ENCODE measurements around the gene HCFC1R1.

The HCFC1R1 gene

DNA sequence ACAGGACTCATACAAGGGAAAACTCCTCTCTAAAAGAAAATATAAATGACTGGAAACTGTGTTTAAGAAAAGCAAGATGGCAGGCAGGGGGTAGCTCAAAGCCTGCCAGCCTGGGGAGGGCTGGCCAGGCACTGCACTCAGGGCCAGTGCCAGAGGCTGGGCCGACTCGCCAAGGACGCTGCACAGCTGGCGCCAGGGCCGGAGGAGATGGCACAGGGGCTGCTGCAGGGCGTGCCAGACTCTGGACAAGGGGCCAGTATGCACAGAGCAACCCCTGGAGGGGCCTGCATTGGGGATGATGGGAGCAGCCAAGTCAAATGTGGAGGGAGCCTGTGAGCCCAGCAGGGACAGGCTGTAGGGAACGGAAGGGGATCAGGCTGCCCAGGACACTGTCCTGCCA lies 47.5 kb downstream of the HCFC1R1 start:
- no peak for DNase-seq (ENCODE audit: low read depth, low spot score)

DNA sequence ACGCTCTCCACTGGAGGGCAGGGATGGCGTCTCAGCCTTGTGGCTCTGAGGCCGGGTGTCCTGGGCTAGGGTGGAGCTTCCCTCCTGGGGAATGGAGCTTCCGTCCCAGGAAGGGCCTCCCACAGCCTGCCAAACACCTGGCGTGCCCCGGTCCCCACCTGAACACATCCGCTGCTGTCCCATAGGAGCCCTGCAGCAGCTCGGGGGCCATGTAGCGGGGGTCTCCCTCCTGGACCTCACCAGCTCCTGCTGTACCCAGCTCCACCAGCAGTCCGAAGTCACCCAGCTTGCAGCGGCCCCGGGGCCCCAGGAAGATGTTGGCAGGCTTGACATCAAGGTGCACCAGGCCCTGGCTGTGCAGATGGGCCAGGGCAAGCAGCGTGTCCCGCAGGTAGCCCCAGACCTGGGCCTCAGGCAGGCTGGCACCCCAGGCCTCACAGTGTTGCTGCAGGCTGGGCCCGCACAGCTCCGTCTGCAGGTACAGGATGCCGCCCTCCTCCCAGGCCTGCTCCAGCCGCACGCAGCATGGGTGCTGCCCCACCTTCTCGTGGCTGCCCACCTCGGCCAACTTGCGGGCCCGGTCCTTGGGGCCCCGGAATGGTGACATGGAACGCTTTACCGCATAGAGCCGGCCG lies 48.5 kb downstream of the HCFC1R1 start:
- DNase-seq (ENCODE audit: low read depth, low spot score): no peak

DNA sequence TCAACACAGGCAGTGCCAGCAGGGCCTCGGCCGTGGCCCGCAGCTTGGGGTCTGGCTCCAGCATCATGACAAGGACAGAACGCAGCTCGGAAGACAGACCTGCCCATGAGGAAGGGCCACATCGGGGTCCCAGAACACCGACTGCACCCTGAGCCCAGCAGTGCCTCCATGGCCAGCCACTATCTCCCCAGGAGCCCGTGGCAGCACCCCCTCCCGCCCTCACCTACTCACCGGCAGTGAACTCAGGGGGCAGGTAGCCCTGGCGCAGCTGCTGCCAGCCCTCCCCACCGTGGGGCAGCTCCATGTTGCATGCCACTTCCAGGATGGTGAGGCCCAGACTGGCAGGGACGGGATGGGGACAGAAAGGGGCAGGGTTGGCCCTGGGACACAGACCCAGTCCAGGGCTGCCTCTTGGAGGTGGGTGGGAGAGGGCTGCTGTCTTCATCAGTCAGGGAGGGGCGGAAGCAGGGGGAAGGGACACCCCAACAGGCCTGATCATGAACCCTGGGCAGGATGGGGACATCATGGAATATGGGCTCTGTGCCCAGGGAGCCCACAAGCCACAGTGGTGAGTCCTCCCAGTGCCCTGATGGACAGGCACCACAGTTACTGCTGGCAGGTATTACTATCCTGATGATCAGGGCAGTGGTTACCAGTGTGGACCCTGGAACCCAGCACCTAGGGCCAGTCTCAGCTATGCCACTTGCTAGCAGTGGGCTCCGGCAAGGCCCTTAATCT lies 49.3 kb downstream of the HCFC1R1 start:
- no peak for DNase-seq (ENCODE audit: low read depth, low spot score)

DNA sequence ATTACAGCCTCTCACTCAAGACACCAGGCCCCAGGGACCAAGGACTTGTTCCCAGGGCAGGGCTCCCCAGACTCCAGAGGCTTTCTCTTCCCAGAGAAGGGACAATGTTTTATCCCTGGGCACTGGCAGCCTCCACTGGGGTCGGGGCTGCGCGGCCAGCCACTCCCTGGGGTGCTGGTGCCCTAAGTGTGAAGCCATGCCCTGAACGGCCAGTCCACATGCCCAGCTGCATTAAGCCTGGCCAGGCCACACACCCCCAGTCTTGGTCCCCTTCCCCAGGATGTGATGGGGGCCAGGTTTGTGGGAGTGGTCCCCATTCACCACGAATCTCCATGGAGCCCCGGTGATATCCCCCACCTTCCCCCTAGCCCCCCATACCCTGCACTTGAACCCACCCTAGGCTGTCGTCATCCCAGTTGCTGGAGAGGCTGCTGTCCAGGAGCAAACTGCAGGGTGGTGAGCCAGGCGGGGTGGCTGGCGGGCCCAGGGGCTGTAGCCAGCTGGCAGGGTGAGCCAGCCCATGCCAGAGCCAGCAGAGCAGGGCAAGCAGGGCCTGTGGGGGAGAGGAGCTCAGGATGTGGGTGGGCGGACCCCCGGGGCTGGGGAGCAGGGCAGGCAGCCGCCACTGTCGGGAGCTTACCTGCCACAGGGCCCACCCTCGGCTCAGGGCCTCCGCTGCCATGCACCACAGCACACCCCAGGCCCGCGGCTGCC lies 50.0 kb downstream of the HCFC1R1 start:
- no peak for DNase-seq (ENCODE audit: low read depth, low spot score)

DNA sequence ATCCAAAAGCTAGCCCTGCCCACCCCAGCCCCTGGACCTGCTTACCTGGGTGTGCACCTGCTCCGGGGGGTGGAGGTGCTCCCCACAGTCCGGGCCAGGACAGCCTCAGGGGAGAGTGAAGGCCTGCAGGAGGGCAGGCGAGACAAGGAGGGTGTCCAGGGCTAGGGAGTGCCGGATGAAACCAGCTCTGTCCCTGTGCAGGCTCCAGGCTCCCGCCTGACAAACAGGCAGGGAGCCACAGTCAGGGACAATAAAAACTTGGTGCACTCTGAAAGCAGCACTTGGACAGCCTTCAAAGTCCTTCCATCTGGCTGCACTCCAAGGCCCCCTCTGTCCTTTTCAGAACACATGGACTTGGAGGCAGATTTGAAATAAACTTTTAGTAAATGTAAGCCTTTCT lies 50.6 kb downstream of the HCFC1R1 start:
- DNase-seq (ENCODE audit: low read depth, low spot score): no peak

Data from activated CD4-positive, CD25-positive, alpha-beta regulatory T cell treated with anti-CD3 and anti-CD28 coated beads, Interleukin-2, amount 50 U/mL, for 16 hours (primary cell).